Limb (tissue), 2 donors: Measurements from ENCODE around the gene KLHL9.
A peak's percentile ranks its signal among the peaks of the same experiment; 100 is the strongest.
"Not testable (repeated sequence)": the region's sequence is repeated elsewhere in the genome, so short reads cannot be mapped to it uniquely, and the experiment has no call there.

Source experiments
- DNase-seq, 2 donors: peaks; one replicate each; pipeline ENCODE4 v3.0.0-alpha.2; 2016; ENCODE audit errors: extremely low spot score in 2 of 2

KLHL9 gene

DNA sequence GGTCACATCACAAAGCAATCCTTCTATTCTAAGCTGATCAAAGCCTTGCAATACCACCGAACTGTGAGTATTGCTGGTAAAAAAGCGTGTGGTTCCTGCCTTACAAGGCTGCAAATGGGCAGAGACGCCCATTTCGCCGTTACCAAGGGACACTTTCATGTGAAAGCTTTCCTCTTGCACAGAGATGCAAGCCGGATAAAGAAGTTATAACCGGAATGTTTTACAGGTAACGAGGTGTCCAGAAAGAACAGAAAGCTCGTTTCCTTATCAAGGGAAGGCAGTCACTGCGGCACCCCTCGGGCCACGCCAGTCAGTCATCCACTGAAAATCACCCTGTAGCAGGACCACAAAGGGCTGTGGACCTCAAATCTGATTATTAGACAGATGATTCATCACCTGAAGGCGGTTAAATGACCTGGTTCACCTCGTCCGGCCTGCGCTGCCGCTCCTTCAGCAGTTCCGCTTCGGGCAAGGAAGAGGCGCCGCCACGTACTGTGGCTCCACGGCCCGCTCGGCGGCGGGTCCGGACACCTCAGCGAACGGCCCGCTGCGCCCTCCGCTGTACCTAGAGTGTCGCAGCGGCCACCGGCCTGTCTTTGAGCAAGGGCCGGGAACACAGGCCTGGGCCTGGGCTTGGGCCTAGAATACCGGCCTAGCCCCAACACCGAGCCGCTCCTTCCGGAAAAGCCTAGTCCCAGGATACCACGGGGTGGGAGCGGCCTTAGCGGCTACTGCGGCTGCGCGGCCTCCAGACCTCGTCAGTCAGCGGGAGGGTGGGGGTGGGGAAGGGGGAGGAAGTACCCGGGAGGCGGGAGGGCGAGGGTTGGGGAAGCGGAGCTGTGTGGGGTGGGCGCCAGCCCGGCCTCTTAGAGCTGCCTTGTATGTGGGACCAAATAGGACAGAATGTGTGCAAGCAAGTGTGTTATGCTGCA lies at the start of gene KLHL9:
TSS of gene KLHL9 (minus strand) at position 704 of the 932 bp plus-strand sequence. CDS start at position 159, 545 bp downstream.
- DNase-seq: peak; percentile 92 to 96

DNA sequence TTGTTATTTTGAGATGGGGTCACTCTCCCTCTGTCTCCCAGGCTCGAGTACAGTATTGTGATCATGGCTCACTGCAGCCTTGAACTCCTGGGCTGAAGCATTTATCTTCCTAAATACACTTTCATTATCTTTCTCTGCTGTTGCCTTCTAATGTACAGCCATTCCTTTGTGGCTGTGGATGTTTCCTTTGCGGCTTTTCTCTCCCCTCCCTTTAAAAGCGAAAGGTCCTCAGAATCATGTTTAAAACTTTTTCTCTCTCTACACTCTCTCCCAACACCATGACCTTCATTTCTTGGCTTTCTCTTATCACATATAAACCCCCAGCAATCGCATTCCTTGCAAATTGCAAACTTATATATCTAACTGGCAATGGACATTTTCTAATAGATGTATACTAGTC lies 48.4 kb upstream of the KLHL9 start:
- no peak for DNase-seq

- DNase-seq: no peak
These were observed 46.5 kb upstream of the KLHL9 start for GRCh38 chr9:21381448-21382339.

DNA sequence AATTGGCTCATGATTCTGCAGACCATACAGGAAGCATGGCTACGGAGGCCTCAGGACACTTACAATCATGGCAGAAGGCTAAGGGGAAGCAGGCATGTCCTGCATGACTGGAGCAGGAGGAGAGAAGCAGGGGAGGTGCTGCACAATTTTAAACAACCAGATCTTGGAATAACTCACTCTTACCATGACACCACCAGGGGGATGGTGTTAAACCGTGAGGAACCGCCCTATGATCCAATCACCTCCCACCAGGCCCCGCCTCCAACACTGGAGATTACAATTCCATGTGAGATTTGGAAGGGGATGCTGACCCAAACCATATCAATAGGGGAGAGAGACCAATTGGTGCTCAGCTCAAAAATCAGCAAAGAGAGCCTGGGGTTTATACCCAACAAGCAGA lies 36.3 kb upstream of the KLHL9 start:
- not testable (repeated sequence) for DNase-seq

GRCh38 chr9:21367957-21368356 lies 32.8 kb upstream of the KLHL9 start, which contains the start of gene IFNA13:
TSS of gene IFNA13 (minus strand) at chr9:21368057. CDS start at chr9:21368010, 47 bp downstream.
- no peak for DNase-seq

DNA sequence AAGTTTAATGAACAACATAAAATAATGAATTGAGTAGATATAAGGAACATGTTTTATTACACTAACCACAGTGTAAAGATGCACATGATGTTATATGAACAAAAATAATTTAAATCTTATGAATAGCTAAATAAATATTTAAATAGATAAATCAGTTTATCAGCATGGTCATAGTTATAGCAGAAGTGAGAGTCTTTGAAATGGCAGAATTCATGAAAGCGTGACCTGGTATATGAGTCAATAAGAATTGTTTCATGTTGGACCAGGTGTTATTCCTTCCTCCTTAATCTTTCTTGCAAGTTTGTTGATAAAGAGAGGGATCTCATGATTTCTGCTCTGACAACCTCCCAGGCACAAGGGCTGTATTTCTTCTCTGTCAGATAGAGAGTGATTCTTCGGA lies 32.0 kb upstream of the KLHL9 start:
- not testable (repeated sequence) for DNase-seq

DNA sequence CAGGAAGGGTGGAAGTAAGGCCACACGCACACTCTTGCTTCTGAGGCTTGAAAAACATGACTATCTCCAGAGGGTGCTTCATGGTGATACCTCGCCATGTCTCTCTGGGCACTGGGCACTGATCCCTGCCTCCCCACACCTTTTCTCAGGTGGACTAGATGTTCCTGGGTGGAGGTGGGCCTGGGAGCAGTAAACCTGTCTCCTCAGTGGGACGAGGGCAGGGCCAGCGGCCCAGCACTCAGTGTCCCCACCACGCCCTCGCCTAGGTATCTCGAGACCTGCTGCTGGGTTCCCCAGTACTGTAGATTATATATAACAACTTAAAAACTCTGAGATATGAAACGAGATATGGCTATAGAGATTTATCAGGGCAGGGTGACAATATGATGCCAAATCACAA lies 27.1 kb upstream of the KLHL9 start:
- DNase-seq: no peak

DNA sequence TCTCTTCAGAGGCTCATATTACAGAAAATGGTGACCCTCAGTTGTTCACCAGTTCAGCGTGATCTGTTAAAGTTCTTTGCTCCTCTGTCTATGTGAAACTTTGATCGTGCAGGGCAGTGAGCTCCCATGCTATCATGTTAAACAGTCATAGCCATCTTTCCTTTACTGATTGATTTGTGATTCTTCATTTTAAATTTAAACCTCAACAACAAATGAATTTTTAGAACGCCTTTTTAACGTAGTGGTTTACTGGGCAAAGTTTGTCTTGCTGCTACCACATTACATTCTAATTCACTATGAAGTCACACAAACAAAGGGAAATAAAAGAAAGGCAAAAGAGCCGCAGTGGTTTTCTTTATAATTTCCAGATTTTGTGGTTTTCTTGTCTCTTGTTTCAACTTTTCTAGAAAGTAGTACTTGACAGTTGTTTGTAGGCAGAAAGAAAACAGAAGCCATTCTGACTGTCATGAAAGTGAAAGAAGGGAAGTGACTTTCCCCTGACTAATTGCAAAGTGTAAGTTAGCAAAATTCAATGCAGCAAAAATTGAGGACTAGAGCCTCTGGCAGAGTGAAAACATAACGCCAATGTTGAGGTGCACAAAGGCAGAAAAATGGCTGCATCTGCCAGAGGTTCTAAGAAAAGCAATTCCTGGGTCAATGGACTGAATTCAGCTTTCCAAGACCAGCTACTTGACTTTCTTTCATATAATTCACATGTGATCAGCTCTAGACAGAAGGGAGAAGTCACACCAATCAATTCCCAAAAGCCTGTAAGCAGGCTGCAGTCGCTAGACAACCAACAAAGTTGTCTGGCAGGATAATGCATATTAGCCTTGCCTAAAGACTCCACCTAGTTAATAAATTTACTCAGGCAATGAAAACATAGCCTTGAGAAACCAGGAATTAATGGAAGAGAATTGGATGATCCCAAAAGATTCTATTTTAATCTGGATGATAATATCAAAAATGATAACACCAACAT lies 22.6 kb upstream of the KLHL9 start:
- DNase-seq: no peak

DNA sequence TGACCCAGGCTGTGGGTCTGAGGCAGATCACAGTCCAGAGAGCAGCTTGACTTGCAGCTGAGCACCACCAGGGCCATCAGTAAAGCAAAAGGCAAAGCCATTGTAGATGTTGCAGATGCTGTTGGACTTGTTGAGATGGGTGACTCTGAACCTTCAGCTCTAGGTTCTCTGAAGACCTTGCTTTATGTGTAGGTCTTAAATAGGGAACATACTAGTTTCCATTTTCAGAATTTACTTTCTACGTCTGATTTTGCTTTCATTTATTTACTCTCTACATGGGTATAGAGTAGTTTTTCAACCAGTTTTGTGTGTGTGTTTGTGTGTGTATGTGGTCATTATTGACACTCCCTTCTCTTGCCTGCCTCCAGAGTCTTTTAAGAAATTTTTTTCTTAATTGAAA lies 15.6 kb upstream of the KLHL9 start, which contains the start of gene IFNA6:
TSS of gene IFNA6 (minus strand) at position 101 of the 400 bp plus-strand sequence. CDS start at position 101, 0 bp downstream.
- no peak for DNase-seq

- DNase-seq: no peak
These were observed 13.3 kb upstream of the KLHL9 start for GRCh38 chr9:21348430-21348970.

GRCh38 chr9:21340735-21341134 lies 5.5 kb upstream of the KLHL9 start:
- no peak for DNase-seq

DNA sequence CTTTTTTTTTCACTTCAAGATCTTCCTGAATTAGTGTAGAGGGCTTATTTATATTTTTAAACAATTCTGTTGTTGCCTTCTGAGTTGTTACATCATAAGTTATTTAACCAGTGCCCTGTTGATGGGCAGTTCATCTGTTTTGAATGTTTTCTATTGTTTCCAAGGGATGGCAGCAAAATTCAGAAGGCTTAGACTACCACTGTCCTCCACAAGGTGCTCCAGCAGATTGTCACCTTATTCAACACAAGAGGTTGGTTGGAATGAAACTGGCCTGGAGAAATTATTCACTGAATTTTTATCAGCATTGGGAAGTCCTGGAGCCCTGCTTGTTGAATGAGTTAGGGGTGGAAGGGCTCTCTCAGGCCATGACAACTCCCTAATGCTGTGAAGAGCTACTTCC lies 1.3 kb upstream of the KLHL9 start:
- DNase-seq: no peak

DNA sequence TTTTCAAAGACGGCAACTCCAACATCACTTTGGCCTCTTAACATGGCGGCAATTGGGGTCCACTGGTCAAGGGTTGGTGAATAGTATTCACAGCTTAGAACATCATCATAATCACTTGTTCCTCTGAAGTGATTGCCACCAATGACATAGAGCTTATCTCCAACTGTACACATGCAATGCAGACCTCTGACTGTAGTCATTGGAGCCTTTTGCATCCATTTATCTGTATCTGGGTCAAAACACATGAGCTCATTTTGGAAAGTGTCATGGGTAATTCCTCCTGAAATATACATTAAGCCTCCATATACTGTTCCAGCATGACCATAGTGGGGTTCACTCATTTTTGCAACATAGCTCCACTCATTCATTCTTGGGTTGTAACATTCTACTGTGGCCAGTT lies 2.0 kb downstream of the KLHL9 start:
- DNase-seq: no peak

- no peak for DNase-seq
These were observed 3.4 kb downstream of the KLHL9 start for GRCh38 chr9:21331676-21332402.

- peak in 1 of 2 donors; percentile 66 for DNase-seq
These were observed 8.6 kb downstream of the KLHL9 start for GRCh38 chr9:21326526-21327139.

DNA sequence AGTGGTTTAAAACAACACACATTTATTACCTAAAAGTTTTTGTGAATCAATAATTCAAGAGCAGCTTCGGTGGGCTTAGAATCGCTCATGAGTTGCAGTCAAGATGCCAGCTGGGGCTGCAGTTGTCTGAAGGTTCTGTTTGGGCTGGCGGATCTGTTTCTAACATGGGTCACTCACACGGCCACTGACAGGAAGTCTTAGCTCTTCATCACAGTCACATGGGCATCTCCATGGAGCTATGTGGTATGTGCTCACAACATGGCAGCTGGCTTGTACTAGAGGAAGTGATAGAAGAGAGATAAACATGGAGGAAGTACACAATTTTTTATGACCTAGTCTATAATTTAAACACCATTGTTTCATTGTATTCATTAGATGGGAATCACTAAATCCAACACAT lies 11.2 kb downstream of the KLHL9 start:
- DNase-seq: no peak

GRCh38 chr9:21322911-21323461 lies 12.2 kb downstream of the KLHL9 start:
- no peak for DNase-seq

DNA sequence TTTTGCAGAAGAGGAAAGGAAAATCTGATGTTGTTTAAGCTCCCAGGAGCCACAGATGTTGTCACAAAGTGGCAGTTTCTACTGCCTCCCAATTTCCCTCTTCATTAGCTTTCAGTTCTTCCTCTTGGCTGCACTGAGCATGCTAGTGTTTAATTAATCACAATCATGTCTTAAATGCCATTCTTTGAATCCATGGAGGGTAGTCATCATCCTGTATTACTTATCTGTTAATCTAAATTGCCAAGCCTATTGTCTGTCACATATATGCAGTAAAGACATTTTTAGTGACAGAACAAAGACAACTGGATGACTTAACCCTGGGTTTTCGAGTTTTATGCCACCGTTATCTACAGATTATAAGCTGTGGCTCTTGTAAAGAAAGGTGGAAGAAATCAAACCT lies 14.7 kb downstream of the KLHL9 start:
- no peak for DNase-seq
